Testis (tissue), 3 donors: ENCODE measurements around the gene EEFSEC. TPM values are rescaled to one million over a fixed set of nuclear protein-coding genes. Genes with fewer than 3 reads are reported as not detected.
"Not testable (repeated sequence)": the region's sequence is repeated elsewhere in the genome, so short reads cannot be mapped to it uniquely, and the experiment has no call there.

Experiments
- DNase-seq: peaks from one replicate; pipeline ENCODE4 v3.0.0-alpha.2; 2019
- H3K27ac ChIP-seq, 2 donors: fragments of 200-600 bp; sonication (generic); one replicate each; pipeline ENCODE4 v1.5.1; 2019
- H3K27me3 ChIP-seq: fragments of 200-600 bp; sonication (generic); one replicate; pipeline ENCODE4 v1.5.1; 2019
- H3K36me3 ChIP-seq: fragments of 200-600 bp; sonication (generic); one replicate; pipeline ENCODE4 v1.5.1; 2017; ENCODE audit warnings: low read depth; ENCODE audit errors: missing control alignments
- H3K4me1 ChIP-seq: fragments of 200-600 bp; sonication (generic); one replicate; pipeline ENCODE4 v1.5.1; 2019
- H3K4me3 ChIP-seq, 2 donors: fragments of 200-600 bp; sonication (generic); one replicate each; pipeline ENCODE4 v1.5.1; 2017 to 2019
- H3K9me3 ChIP-seq: fragments of 200-600 bp; sonication (generic); one replicate; pipeline ENCODE4 v1.5.1; 2017
- CTCF ChIP-seq, 3 experiments: fragments of 450-650 bp in 2 of 3; fragments of 200-600 bp in 1 of 3; sonication (generic) in 1 of 3; IDR thresholded peaks; one replicate each; pipeline ENCODE4 v1.5.1; 2016 to 2019; ENCODE audit warnings: antibody characterized with exemption in 3 of 3, mild to moderate bottlenecking in 2 of 3, moderate library complexity in 1 of 3
- POLR2A ChIP-seq: fragments of 450-650 bp; IDR thresholded peaks from one replicate; pipeline ENCODE4 v1.6.1; 2017; ENCODE audit warnings: antibody characterized with exemption, mild to moderate bottlenecking, moderate library complexity
- WGBS, 2 donors: methylation state at CpG; one replicate each; pipeline ENCODE4 v1.1.5; 2018; 5-methylcytosine and 5-hydroxymethylcytosine counted together
- intact Hi-C: fragments of 100-400 bp; cut with DNase I; formaldehyde crosslinking; loops from one replicate; pipeline ENCODE4 v1.15.1; 2023; ENCODE audit warnings: low total_unique reads
- polyA plus RNA-seq: library from polyadenylated mRNA; stranded (reverse); fragments of 350-450 nt; fragmentation: Illumina TruSeq; extraction: RNeasy Lipid Tissue Mini Kit (QIAGEN cat#74804); gene quantifications from one replicate; pipeline ENCODE4 v1.2.3, GENCODE V29; 2014; ENCODE audit warnings: low read depth, low replicate concordance; ENCODE audit not compliant: insufficient read depth
- total RNA-seq, 2 donors: library from RNA; depleted of rRNA; stranded (reverse); fragments of >200 nt; gene quantifications; one replicate each; pipeline ENCODE4 v1.2.3, GENCODE V29; 2016

The EEFSEC gene
- total and polyA plus RNA-seq, 3 donors from 2014 or later: 35.4 to 40.3 (median 35.4) TPM

GRCh38 chr3:128149650-128150049 is 3.6 kb upstream of the EEFSEC start:
- intact Hi-C loops: no loop called here
- Histone ChIP-seq H3K27ac (no peak overlapping the region), H3K27me3 (no peaks in the 10 kb centered on the region), H3K4me3 (no peak overlapping the region), H3K36me3 (no peaks in the 10 kb centered on the region), H3K4me1 (peaks cover 7% of the 10 kb centered on the region), H3K9me3 (no peaks in the 10 kb centered on the region)
- 76 to 79% methylated on average over 5 of the region's 5 CpGs for WGBS, 2 donors
- no peak for TF ChIP-seq CTCF (IDR thresholded peaks at IDR 0.05)
- no peak for TF ChIP-seq POLR2A
- DNase-seq: no peak

GRCh38 chr3:128151758-128152274 is 1.5 kb upstream of the EEFSEC start:
- Histone ChIP-seq H3K27ac (no peak overlapping the region), H3K4me3 (no peak overlapping the region), H3K4me1 (peaks cover 8% of the 10 kb centered on the region), H3K36me3 (no peaks in the 10 kb centered on the region), H3K9me3 (no peaks in the 10 kb centered on the region), H3K27me3 (no peaks in the 10 kb centered on the region)
- DNase-seq: no peak
- WGBS, 2 donors: 52 to 69% methylated on average over 5 of the region's 5 CpGs
- intact Hi-C loops: no loop called here
- TF ChIP-seq CTCF (IDR thresholded peaks at IDR 0.05) (no peak), POLR2A (no peak)

GRCh38 chr3:128152419-128153155 is 694 bp upstream of the EEFSEC start:
- TF ChIP-seq CTCF (IDR thresholded peaks at IDR 0.05) (no peak), POLR2A (no peak)
- DNase-seq: peak; percentile 77
- intact Hi-C loops: no loop called here
- Histone ChIP-seq H3K9me3 (no peaks in the 10 kb centered on the region), H3K4me3 (peak overlapping the region; percentile 81 to 99), H3K4me1 (peaks cover 8% of the 10 kb centered on the region), H3K27ac (peak overlapping the region; percentile 80 to 84), H3K27me3 (no peaks in the 10 kb centered on the region), H3K36me3 (no peaks in the 10 kb centered on the region)
- WGBS, 2 donors: 47% methylated on average over 14 to 15 of the region's 29 CpGs

- H3K36me3 ChIP-seq, H3K27me3 ChIP-seq, H3K4me1 ChIP-seq, H3K9me3 ChIP-seq, intact Hi-C loops, DNase-seq: not testable (repeated sequence)
- Histone ChIP-seq H3K27ac (peak overlapping the region in 1 of 2 donors; percentile 80), H3K4me3 (peak overlapping the region in 1 of 2 donors; percentile 99)
- 58 to 75% methylated on average over 16 of the region's 16 CpGs for WGBS, 2 donors
Measured at GRCh38 chr3:128154354-128154753, 1.1 kb downstream of the EEFSEC start.

GRCh38 chr3:128155616-128156360 is 2.5 kb downstream of the EEFSEC start:
- WGBS, 2 donors: 70 to 91% methylated on average over 3 of the region's 3 CpGs
- TF ChIP-seq CTCF (IDR thresholded peaks at IDR 0.05): no peak
- TF ChIP-seq POLR2A: no peak
- peaks cover 8% of the 10 kb centered on the region for H3K4me1 ChIP-seq
- H3K9me3 ChIP-seq: no peaks in the 10 kb centered on the region
- H3K27me3 ChIP-seq: no peaks in the 10 kb centered on the region
- DNase-seq: no peak
- H3K27ac ChIP-seq: no peak overlapping the region
- no peak overlapping the region for H3K4me3 ChIP-seq
- no peaks in the 10 kb centered on the region for H3K36me3 ChIP-seq
- intact Hi-C loops: no loop called here
